ENCODE data around the gene CDH22.

DNA sequence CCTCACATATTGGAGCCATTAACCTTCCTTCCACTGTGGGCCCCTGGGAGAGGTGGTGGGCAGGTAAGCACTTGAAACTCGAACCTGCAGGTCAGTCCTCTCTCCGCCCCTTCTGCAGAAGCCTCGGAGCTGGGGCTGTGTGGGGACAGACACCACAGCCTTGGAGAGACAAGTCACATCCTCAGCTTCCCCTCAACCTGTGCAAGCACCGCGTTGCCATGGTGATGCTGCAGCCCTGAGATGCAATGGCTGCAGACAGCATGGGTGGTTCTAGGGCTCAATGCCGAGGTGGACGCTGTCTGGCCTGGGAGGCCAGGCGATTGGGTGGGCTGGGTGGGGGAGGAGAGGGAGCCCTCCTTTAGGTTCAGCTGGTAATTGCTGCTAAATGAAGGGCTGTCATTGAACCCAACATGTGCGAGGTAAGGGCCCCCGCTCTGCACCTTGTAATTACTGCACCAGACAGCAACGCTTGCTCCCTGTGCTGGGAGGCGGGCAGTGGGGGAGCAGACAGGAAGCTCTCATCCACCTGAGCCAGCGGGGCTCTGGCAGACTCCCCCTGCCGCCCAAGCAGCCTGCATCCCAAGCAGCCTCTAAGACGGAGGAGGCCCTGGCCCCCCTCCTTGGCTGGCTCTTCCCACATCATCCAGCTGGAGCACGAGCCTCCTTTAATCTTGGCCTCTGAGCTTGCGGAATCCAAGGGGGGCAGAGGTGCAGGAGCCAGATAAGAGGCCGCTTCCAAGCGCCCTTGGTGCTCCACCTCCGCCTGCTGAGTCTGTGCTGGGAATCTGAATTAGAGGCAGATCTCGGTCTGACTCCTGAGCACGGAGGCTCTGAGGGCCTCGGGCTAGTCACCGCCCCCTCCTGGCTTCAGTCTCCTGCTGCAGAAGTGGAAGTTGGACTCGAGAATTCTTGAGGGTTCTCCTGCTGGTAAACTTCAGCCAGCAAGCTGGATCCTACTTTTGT lies 39.8 kb upstream of the CDH22 start:
- TF ChIP-seq, protein P1, sequence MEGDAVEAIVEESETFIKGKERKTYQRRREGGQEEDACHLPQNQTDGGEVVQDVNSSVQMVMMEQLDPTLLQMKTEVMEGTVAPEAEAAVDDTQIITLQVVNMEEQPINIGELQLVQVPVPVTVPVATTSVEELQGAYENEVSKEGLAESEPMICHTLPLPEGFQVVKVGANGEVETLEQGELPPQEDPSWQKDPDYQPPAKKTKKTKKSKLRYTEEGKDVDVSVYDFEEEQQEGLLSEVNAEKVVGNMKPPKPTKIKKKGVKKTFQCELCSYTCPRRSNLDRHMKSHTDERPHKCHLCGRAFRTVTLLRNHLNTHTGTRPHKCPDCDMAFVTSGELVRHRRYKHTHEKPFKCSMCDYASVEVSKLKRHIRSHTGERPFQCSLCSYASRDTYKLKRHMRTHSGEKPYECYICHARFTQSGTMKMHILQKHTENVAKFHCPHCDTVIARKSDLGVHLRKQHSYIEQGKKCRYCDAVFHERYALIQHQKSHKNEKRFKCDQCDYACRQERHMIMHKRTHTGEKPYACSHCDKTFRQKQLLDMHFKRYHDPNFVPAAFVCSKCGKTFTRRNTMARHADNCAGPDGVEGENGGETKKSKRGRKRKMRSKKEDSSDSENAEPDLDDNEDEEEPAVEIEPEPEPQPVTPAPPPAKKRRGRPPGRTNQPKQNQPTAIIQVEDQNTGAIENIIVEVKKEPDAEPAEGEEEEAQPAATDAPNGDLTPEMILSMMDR (IDR thresholded peaks at IDR 0.05), result no peak
- TF ChIP-seq POLR2A (IDR thresholded peaks at IDR 0.05), result no peak

All from adrenal gland (tissue), 5 donors.